Measurements from ENCODE around the gene PDIA3.
"Not testable (repeated sequence)": the region's sequence is repeated elsewhere in the genome, so short reads cannot be mapped to it uniquely, and the experiment has no call there.

The PDIA3 gene

GRCh38 chr15:43746245-43746902 lies at the start of gene PDIA3:
Gene PDIA3 (plus strand): TSS chr15:43746438. CDS start chr15:43746540, 102 bp downstream.
- in situ Hi-C loops (cut with MboI; ENCODE audit: low sequenced_read_pairs): not testable (repeated sequence)

DNA sequence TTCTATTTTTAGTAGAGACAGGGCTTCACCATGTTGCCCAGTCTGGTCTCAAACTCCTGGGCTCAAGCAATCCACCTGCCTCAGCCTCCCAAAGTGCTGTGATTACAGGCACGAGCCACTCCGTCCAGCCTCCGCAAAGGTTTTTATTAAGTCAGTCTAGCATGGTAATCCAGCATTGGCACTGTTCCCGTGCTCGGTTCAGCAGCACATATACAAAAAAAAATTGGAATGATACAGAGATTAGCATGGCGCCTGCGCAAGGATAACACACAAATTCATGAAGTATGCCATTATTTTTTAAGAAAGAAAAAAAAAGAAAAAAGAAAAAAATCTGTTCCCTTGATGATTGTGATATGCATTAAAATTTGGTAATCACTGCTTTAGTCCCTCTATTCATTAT lies 44.1 kb upstream of the PDIA3 start:
- in situ Hi-C loops (cut with MboI; ENCODE audit: low sequenced_read_pairs): no loop called here

DNA sequence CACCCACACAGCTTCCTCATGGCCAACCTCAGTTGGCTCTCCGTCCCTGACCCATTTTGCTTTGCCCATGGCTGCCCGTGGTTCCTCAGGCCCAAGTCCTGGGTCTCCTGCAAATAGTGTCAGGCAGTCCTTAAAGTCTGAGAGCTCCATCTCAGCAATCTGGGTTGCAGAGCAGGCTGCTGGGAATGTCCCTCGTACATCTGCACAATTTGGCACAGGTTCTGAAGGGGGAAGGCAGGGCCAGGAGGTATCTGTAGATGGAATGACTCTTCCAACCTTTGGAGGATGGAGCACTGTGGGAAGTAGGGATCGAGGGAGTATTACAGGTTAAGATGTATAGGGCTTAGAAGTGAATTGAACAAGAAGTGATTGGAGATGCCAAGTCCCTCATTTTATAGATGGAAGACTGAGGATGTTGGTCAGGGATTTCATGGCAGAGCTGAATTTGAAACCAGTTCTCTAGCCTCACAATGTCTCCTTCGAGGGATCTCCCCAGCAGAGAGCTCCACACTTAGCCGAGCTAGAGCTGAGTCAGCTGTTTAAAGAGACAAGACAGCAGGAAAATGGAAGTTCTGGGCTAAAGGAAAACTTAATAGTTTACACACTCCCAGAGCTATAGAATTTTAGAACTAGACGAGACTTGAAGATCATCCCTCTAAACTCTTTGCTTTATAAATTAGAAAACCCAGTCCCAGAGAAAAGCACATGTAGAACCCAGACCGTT lies 43.4 kb upstream of the PDIA3 start:
- in situ Hi-C loops (cut with MboI; ENCODE audit: low sequenced_read_pairs): no loop called here

GRCh38 chr15:43710431-43711131 lies 35.7 kb upstream of the PDIA3 start:
- in situ Hi-C loops (cut with MboI; ENCODE audit: low sequenced_read_pairs): not testable (repeated sequence)

- in situ Hi-C loops (cut with MboI; ENCODE audit: low sequenced_read_pairs): no loop called here
Measured at GRCh38 chr15:43723151-43723550, 23.1 kb upstream of the PDIA3 start.

GRCh38 chr15:43726306-43726705 lies 19.9 kb upstream of the PDIA3 start:
- in situ Hi-C loops (cut with MboI; ENCODE audit: low sequenced_read_pairs): not testable (repeated sequence)

- in situ Hi-C loops (cut with MboI; ENCODE audit: low sequenced_read_pairs): not testable (repeated sequence)
Measured at GRCh38 chr15:43728053-43728725, 18.0 kb upstream of the PDIA3 start.

DNA sequence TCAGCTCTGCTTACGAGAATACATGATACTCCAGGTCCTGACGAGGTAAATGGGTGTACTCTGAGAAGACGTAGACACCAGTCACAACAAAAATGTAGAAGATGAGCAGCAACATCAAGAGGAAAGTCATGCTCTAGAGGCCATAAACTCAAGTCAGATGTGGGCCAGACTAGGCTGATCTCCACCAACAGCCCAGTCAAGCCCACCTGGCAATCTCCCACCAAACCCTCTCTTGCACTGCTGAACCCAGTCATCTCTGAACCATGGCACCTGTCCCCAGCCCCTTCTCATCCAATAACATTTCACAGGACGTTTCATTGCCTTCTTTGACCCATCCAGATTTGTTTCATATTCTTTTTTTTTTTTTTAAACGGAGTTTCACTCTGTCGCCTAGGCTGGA lies 10.8 kb upstream of the PDIA3 start:
- in situ Hi-C loops (cut with MboI; ENCODE audit: low sequenced_read_pairs): no loop called here

DNA sequence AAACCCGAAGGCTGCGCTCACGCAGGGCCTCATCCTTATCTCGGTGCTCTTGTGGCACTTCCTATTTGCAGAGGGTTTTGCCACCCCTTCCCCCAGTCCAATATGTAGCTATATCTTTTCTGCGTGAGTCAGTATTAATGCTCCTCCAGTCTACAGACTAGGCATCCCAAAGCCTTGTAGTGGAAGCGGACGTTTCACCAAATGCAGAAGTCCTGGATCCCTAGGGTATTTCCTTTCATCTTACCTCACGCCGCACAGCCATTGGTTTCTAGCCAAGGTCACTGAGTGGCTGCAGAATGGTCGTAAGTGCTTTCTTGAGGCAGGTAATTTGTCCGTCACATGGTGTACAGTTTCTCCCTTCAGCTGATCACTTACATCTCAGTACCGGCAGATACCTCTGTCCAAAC lies 668 bp downstream of the PDIA3 start:
- in situ Hi-C loops (cut with MboI; ENCODE audit: low sequenced_read_pairs): not testable (repeated sequence)

DNA sequence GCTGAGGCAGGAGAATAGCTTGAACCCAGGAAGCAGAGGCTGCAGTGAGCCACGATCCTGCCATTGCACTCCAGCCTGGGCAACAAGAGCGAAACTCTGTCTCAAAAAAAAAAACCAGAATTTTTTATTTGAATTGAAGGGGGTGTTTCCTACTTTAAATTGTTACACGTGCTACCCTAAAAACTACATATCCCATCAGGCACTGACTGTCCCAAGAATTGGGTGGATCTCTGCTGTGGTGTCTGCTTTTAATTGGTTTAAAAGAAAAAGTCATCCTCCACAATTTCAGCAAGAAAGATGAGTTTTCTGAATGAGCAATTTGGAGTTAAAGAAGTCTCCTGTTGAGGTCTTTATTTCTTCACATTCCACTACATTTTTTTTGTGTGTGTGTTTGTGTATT lies 2.1 kb downstream of the PDIA3 start:
- in situ Hi-C loops (cut with MboI; ENCODE audit: low sequenced_read_pairs): no loop called here

DNA sequence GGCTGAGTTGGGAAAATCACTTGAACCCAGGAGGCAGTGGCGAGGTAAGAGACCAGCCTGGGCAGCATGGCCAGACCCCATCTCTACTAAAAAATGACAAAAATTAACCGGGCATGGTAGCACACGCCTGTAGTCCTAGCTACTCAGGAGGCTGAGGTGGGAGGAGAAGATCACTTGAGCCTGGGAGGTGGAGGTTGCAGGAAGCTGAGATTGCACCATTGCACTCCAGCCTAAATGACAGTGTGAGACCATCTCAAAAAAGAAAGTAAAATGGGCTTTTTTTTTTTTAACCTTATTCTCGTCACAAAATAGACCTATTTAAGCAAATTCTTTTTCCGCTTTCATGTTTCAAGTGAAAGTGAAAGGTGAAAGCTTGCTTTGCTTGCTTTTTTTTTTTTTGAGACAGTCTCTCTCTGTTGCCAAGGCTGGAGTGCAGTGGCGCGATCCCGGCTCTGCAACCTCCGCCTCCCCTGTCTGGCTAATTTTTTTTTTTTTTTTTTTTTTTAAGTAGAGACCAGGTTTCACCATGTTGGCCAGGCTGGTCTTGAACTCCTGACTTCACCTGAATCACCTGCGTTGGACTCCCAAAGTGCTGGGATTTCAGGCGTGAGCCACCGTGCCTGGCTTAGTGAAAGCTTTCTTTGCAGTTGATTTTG lies 3.6 kb downstream of the PDIA3 start:
- in situ Hi-C loops (cut with MboI; ENCODE audit: low sequenced_read_pairs): no loop called here

GRCh38 chr15:43751885-43752284 lies 5.6 kb downstream of the PDIA3 start:
- in situ Hi-C loops (cut with MboI; ENCODE audit: low sequenced_read_pairs): no loop called here

GRCh38 chr15:43762824-43763223 lies 16.6 kb downstream of the PDIA3 start:
- in situ Hi-C loops (cut with MboI; ENCODE audit: low sequenced_read_pairs): no loop called here

DNA sequence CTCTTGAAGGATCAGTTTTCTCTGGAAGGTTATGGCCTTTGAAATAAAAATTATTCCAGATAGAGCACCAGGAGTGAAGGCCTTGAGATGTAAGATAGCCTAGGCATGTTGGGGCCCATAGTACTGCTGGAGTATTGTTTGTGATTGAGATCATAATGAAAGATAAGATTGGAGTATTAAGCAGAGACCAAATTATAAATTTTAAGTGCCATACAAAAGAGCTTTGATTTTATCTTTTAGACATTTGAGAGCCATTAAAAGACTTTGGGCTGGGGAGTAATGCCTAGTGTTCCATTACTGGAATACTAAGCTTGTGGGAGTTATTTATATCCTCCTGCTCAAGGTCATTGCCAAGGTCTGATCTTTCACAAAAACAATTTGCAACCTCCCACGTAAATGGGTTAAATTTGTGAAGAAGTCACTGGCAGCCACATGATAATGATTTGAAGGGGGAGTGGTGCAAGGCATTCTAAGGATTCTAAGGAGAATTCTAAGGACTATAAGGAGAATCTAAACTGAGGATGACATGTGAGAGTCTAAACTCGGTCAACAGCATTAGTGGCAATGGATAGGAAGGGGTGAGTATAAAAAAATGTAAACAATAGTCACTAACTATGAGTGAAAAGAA lies 17.7 kb downstream of the PDIA3 start:
- in situ Hi-C loops (cut with MboI; ENCODE audit: low sequenced_read_pairs): no loop called here

GRCh38 chr15:43769584-43770228 lies 23.5 kb downstream of the PDIA3 start:
- in situ Hi-C loops (cut with MboI; ENCODE audit: low sequenced_read_pairs): no loop called here

GRCh38 chr15:43771816-43772215 lies 25.6 kb downstream of the PDIA3 start:
- in situ Hi-C loops (cut with MboI; ENCODE audit: low sequenced_read_pairs): no loop called here

DNA sequence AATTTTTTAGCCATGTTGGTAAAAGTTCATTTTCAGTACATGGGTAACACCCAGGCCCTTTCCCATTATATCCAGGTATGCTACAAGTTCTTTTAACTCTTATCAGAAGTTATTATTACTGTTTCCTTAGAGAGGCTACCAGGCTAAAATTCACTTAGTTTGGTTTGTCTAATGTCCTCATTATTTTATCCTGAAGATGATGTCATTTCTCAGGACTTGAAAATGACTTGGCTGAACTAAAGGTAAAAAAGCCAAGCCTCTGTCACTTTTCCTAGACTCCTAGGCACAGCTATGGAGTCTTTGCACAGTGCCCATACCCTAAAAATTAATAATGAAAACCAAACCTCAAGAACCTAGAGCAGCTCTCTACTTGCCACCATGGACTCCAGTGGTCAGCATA lies 26.4 kb downstream of the PDIA3 start:
- in situ Hi-C loops (cut with MboI; ENCODE audit: low sequenced_read_pairs): no loop called here

DNA sequence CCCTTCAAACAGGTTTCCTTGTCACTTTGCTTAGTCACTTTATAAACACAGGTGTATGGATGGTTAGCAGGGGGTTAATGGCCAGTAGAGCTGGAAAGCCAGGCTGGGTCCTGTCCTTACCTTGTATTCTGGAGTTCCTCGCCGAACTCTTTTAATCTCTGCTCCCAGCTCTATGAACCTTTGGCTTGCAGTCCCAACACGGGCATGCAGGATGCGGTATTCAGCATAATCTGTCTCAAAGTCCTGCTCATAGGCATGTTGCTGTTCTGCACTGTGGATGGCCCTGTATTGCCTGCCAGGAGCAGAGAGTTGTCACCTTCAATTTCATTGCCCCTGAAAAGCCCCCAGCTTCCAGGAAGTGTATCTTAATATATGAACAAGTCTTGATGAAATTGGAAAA lies 27.8 kb downstream of the PDIA3 start:
- in situ Hi-C loops (cut with MboI; ENCODE audit: low sequenced_read_pairs): no loop called here

DNA sequence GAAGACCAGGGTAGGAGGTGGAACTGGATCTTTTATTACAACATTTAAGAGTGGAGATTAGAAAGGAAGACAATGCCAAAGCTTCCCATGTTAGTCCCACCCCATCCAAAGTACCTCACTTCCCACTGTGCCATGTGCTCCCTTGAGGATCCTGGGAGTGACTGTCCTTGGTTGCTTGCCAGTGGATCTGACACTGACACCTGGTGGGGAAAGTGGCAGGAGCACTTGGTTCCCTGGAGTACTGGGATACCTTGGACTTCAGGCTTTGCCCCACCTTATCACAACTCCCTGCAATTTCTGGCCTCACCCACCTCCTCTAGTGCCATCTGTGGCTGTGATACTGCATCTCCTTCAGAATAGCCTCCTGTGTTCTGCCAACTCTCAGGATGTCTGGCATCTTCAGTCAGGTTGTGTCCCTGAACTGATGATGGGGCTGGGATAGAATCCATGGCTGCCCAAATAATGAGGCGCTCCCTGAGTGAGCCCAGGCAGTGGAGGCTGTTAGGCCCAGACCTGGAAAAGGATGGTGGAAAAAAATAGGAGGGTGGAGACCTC lies 29.2 kb downstream of the PDIA3 start:
- in situ Hi-C loops (cut with MboI; ENCODE audit: low sequenced_read_pairs): no loop called here
